Measurements from ENCODE around the gene DNAJC13.

DNAJC13 gene

GRCh38 chr3:132469326-132469725 lies 52.0 kb downstream of the DNAJC13 start:
- DNase-seq = no peak

GRCh38 chr3:132486099-132486498 lies 68.8 kb downstream of the DNAJC13 start:
- no peak for DNase-seq

- no peak for DNase-seq
Observed at GRCh38 chr3:132488151-132488550, 70.8 kb downstream of the DNAJC13 start.

- DNase-seq = no peak
Observed at GRCh38 chr3:132499071-132499470, 81.8 kb downstream of the DNAJC13 start.

DNA sequence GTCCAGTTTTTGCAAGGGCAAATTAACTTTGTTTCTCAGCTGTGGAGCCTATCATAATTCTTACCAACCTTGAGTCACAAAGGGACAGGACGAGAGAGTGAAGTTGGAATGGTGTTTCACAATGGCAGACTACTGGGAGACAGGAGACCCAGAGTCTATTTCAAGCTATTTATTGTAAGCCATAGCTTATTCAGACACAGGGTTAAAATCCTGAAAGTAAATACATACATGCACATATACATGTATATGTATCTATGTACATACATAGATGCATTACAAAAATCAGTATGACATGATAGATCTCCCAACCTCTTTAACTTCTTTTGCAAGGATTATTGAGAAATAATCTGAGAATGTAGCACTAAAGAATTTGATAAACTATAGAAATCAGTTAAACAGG lies 86.3 kb downstream of the DNAJC13 start:
- no peak for DNase-seq

- no peak for DNase-seq
Observed at GRCh38 chr3:132504375-132504933, 87.2 kb downstream of the DNAJC13 start.

DNA sequence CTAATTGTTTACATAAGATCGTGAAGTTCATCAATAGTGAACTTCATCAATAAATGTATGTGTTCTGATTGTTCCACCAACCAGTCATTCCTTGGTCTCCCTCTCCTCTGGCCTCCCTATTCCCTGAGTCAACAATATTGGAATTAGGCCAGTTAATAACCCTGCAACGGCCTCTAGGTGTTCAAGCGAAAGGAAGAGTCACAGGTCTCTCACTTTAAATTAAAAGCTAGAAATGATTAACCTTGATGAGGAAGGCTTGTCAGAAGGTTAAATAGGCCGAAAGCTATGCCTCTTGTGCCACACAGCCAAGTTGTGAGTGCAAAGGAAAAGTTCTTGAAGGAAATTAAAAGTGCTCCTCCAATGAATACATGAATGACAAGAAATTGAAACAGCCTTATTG lies 90.4 kb downstream of the DNAJC13 start:
- no peak for DNase-seq

DNA sequence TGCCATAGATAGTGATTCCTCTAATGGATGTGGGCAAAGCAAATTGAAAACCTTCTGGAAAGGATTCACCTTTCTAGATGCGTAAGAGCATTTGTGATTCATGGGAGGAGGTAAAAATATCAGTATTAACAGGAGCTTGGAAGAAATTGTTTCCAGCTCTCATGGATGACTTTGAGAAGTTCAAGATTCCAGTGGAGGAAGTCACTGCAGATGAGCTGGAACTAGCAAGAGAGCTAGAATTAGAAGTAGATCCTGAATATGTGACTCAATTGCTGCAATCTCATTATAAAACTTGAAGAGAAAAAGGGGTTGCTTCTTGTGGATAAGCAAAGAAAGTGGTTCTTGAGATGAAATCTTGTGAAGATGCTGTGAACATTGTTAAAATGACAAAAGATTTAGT lies 91.8 kb downstream of the DNAJC13 start:
- no peak for DNase-seq

DNA sequence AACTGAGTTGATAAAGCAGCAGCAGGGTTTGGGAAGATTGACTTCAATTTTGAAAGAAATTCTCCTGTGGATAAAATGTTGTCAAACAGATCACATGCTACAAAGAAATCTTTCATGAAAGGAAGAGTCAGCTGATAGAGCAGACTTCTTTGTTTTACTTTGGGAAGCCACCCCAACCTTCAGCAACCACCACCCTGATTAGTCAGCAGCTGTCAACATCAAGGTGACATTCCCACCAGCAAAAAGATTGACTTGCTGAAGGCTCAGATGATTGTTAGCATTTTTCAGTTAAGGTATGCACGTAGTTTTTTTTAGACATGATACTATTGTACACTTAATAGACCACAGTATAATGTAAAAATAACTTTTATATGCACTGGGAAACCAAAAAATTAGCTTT lies 92.2 kb downstream of the DNAJC13 start:
- no peak for DNase-seq

DNA sequence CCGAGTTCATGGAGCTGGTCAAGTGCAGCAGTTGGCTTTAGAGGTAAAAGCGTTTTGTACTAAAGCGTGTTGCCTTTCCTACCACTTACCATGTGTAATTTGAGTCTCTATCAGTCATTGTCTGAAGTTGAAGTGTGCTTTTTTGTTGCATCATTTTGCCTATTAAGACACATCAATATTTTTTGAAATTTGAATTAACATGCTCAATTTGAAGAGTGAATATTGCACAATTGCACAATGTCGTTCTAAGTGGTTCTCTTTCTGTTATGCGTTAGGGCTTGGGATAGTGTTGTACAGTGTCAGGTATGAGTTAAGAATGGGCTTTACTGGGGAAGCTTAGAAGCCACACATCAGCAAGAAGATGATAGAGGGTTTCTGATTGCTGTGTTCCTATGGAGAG lies 95.8 kb downstream of the DNAJC13 start:
- DNase-seq = no peak

DNA sequence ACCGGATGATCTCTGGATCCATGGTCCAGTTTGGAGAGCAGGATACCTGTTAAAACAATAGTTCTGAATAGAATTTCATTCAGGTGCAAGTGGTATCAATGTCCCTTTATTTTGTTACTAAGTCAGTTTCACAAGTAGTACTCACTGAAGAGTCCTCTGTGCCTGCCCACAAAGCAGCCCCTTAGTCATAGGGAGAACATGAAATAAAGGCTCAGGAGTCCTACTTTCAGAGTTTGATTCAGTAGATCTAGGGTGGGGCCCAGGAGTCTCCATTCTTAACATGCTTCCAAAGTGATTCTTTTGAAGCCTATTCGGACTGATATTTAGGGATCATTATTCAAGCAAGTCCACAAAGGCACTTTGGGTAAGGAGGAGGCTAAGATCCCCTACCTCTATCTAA lies 100.0 kb downstream of the DNAJC13 start:
- no peak for DNase-seq

DNA sequence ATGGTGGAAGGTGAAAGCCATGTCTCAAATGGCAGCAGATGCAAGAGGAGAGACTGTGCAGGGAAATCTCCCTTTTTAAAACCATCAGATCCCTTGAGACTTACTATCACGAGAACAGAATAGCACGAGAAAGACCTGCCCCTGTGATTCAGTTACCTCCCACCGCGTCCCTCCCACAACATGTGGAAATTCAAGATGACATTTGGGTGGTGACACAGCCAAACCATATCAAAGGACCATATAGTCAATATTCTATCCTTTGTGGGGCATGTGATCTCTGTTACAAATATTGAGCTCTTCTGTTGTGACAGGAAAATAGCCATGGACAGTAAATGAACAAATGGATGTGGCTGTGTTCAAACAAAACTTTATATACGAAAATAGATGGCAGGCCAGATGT lies 102.6 kb downstream of the DNAJC13 start:
- no peak for DNase-seq

DNA sequence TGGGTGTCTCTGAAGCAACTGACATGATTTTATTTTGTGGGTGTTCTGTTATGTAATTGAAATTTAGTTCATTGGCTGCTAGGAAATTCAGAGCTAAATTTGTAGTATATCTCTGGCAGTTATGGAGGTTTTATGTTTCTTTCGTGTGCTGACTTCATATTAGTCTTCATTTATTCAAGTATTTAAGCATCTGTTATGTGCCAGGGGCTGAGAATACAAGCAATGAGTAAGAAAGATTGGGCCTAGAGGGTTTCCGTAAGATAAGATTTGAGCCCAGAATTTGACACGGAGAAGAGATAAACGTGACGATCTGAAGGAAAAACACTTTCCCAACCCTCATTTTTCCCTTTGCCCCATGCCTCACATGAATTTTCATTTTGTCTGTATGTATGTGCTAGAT lies 104.6 kb downstream of the DNAJC13 start:
- no peak for DNase-seq

DNA sequence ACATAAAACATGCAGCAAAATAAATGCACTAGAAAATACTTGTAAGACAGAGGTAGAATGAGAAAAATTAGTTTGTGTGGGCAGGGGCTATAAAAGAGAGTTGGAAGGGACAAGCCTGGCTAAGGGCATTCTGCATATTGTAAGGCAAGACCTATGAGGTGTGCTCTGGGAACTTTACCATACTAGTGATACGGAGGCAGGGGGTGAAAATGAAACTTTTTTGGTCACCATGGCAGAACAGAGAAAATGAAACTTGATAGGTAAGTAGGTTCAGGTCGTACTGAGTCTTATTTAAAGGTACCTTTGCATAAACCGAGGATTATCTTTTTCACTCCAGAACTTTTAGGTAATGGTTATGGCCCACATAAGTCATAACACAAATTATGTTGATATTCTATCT lies 105.1 kb downstream of the DNAJC13 start:
- DNase-seq = no peak

- no peak for DNase-seq
Observed at GRCh38 chr3:132530624-132531023, 113.3 kb downstream of the DNAJC13 start.

- DNase-seq = peak; percentile 24
Observed at GRCh38 chr3:132535575-132536441, 118.5 kb downstream of the DNAJC13 start.

DNA sequence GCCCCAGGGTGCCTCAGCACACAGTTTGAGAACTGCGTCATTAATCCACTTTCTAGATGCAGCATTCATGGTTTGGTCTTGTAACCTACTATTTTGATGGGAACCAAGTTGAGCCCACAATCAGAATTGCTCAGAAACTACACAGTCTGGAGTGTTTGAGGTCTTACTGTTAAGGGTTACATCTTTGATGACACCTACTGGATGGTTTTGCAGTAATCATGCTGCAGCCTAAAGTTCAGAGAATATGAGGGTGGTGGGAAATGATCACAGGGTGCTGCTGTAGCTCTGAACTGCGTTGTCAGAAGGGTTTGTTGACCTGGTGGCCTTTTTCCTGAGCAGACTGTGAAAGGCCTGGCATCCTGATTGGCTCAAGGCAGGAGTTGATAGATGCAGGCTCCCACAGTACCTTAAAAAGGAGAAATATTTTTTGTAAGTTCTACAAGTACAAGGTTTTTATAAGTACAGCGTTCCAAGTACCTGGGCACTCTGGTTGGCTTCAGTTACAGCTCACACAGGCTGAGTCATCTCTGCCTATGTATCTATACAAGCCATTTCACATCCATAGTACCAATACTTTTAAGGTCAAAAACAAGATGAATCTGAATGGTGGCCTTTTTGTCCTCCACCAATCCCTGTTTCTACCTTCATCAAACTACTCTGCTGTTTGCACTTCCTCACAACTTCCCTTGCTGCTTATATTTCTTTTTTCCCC lies 119.3 kb downstream of the DNAJC13 start:
- no peak for DNase-seq

GRCh38 chr3:132537297-132537696 lies 120.0 kb downstream of the DNAJC13 start:
- DNase-seq = no peak

DNA sequence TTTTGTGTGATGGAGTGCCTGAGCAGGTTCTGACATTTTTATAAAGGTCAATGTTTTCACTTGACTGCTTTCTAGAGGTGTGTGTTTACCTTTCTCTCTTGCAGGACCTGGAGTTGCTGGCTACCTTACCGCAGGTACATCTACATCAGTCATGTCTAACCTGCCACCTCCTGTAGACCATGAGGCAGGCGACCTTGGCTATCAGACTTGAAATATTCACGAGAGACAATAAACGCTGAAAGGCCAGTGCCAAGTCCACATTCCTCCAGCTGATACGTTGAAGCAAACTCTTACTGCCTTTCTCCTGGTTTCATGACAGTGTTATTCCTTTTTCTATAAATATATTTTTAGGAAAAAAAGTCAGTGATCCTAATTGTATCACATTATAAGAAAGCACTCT lies 120.8 kb downstream of the DNAJC13 start:
- DNase-seq = no peak

DNA sequence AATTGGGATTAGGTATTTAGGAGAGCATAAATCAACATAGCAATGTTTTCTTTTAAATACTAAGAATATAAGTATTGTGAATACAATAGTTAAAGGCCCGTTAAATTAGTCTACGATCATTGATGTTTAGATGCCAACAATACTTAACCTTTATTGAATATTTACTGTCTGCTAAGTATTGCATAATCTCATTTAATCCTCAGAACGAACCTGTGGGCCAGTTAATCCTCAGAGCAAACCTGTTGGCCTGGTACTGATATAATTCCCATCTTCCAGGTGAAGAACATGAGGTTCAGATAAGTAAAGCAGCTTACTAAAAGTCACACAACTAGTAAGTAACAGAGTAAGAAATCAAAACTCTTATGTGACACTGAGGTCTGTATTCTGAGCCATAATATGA lies 122.4 kb downstream of the DNAJC13 start:
- DNase-seq = no peak

DNA sequence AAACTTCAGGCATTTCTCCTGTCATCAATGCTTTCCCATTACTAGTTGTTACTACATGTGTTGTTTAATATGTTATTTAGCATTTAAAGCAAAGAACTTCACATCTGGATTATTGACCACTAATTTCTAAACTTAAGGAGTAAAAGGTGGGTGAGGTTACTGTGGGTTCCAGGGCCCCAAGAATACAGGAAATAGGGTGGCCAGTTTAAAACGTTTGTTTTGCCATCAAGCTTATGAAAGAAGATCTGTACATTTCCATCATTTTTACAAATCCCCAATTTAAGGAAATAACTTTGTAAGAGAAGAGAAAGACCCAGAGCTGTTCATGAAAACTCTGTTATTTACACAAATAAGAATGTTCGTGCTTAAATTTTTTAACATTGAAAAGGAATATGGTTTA lies 125.3 kb downstream of the DNAJC13 start:
- DNase-seq = no peak

DNA sequence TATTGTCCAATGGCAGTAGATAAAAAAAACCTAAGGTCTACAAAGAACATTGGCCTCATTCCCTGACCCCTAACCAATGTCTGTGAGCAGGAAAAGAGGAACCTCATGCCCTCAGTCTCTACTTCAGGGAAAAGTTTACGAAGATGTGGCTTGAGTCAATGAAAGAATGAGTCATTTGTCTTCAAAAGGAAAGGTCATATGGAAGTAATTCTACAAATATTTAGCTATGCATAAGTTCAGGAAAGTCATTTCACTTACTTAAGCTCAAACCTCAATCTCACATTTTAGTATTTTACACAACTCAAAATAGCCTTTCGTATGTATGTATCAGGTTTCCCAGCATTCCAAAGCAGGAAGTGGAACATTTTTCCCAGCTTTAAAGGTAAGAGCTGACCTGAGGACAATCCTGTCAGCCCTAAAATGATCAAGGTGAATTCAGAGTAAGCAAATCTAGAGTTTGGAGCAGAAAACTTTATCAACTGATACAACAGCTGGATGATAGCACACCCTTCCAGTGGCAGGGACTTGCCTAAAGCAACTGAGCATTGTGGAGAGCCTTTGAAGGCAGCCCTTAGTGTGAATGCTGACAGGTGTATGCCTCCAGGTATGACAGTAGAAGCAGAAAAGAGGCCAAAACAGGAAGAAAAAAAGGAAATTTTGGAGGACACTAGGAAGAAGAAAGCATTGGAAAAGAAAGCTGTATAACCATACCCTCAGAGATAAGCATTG lies 125.9 kb downstream of the DNAJC13 start:
- no peak for DNase-seq

GRCh38 chr3:132544130-132544529 lies 126.8 kb downstream of the DNAJC13 start:
- no peak for DNase-seq

All from CD4-positive, alpha-beta T cell treated with Interferon gamma for 1 hour (primary cell).